CD4-positive, alpha-beta T cell treated with Interleukin-4 for 1 hour (primary cell): ENCODE results near the gene OPTC.
"Not testable (repeated sequence)": the region's sequence is repeated elsewhere in the genome, so short reads cannot be mapped to it uniquely, and the experiment has no call there.

Experiments used
- DNase-seq, 2 donors: peaks; one replicate each; pipeline ENCODE4 v3.0.0-alpha.2; 2020 to 2022

OPTC gene

GRCh38 chr1:203465948-203466347 is 28.0 kb upstream of the OPTC start:
- no peak for DNase-seq

GRCh38 chr1:203466906-203467549 is 26.9 kb upstream of the OPTC start:
- DNase-seq = not testable (repeated sequence)

GRCh38 chr1:203467550-203467921 is 26.4 kb upstream of the OPTC start:
- no peak for DNase-seq

- DNase-seq = no peak
These were observed 25.6 kb upstream of the OPTC start for GRCh38 chr1:203468326-203468725.

DNA sequence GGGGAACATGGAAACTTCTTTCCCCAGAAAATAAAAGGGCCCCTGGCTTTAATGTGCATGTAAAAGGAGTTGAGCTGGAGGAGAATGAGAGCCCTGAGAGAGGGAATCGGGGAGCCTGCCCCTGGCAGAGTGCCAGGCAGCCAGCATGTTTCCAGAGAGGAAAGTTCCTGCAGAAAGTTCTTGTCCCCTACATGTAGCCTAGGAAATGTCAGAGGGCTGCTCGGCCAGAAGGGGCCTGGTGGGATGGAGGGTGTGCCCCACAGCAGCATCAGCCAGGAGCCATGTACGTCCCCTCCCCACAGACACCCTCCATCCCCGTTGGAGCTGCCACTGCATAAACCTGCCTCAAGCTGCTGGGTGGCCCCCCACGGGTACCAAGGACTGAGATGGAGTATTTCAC is 23.7 kb upstream of the OPTC start:
- DNase-seq = no peak

- no peak for DNase-seq
These were observed 22.1 kb upstream of the OPTC start for GRCh38 chr1:203471841-203472240.

DNA sequence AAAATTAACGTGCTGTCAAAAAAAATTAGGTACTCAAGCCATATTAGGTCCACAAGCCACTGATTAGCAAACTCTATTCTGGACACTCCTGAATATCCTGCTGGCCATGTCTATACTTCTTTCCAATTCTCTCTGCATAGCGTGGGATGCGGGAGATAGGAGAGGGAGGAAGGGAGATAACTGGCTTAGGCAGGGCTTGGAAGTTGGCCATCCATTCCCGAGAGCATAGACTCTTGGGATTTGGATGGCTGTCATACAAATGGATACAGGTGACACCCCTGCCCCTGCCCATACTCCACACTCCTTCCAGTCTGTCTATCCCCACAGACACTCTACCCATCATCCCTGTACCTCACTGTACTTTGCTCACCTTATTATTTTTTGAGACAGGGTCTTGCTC is 20.7 kb upstream of the OPTC start:
- no peak for DNase-seq

DNA sequence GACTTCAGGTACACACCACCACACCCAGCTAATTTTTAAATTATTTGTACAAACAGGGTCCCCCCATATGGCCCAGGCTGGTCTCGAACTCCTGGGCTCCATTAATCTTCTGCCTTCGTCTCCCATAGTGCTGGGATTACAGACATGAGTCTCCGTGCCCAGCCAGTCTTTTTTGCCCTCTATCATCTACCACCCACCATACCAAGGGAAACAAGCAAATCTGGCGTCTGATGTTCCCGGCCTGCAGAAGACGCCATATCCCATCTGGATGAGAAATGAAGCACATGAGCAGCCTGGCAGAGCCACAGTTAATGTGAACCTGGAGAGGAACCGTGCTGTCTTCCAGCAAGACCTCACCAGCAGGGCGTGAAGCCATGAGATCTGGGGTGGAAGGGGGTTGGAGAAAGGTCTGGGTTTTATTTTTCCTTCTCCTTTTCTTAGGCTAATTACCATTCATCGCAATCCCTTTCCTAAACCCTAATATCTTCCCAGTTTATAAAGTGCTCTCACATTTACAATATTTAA is 20.1 kb upstream of the OPTC start:
- DNase-seq = no peak

GRCh38 chr1:203475012-203475981 is 18.7 kb upstream of the OPTC start, which contains the start of gene PRELP:
PRELP (plus strand) TSS chr1:203475806; CDS start chr1:203483185, 7,379 bp downstream.
- DNase-seq = no peak

GRCh38 chr1:203476216-203476814 is 17.6 kb upstream of the OPTC start:
- DNase-seq = no peak

DNA sequence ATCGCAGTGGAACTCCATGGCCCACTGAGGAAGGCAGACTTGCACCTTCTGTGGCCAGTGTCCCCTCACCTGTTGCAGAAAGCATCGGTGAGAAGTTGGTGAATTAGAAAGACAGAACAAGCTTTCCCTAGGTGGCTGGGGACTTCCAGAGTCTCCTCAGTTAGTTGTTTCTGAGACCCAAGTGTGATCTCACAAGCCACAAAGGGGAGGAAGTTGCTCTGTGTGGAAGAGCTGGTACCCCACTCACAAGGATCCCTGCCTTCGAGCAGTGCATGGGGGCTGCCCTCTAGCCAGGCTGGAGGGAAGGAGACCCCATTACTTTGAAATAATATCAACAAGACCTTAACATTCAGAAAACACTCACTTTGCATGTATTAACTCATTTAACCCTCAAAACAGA is 16.2 kb upstream of the OPTC start:
- no peak for DNase-seq

DNA sequence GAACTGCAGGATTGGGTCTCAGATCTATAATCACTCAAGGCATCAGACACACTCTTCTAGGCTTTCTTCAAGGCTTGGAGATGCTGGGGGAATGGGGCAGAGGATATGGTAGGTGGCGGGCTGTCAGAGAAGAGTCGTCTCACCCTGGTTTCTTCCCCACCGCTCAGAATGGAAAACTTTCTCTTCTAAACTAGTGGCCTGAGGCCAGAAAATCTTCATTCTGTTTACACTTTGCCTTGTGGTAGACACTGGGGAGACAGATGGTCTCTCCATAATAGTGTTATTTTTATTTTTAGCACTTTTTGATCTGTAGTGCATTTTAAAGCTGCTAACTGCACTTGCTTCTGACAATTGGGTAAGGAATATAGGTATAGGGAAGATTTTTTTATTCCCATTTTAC is 15.7 kb upstream of the OPTC start:
- DNase-seq = no peak

GRCh38 chr1:203478986-203479385 is 15.0 kb upstream of the OPTC start:
- no peak for DNase-seq

DNA sequence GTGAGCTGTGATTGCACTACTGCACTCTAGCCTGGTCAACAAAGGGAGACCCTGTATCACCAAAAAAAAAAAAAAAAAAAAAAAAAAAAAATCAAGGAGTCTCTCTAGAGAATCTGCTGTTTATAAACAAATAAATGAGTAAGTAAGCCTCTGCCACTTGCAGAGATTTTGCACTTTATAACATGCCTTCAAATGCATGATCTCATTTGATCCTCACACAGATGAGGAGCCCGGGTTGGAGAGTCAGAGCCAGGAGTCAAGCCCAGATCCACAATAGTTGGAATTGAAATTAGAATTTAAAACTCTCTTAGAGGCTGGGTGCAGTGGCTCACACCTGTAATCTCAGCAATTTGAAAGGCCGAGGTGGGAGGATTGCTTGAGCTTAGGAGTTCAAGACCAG is 14.3 kb upstream of the OPTC start:
- no peak for DNase-seq

GRCh38 chr1:203480084-203480483 is 13.9 kb upstream of the OPTC start:
- DNase-seq = no peak

DNA sequence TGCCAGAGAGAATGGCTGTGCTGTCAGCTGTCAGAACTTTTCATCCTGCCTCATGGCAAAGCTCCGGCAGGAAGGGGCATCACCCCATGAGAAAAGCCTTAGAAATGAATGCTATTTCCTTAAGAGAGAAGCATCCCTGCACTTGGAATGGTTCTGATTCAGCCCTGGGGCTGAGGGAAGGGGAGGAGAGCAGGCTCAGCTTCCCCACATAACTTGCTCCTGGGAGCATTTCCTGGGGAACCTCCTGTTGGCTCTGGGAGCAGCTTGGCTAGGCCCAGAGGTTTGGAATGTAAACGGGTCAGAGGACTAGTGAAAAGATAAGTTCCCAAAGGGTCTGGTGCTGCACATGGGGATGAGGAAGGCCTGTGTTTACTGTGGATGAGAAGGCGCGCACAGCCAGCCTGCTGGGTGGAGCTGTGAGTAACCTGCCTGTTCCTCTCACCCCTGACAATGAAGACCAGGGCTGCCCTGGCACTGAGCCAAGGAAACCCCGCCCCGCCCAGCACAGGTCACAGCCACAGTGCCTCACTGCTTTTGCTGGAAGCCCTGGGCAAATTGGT is 13.3 kb upstream of the OPTC start:
- peak; percentile 46 to 57 for DNase-seq

GRCh38 chr1:203481196-203481595 is 12.8 kb upstream of the OPTC start:
- DNase-seq = no peak

DNA sequence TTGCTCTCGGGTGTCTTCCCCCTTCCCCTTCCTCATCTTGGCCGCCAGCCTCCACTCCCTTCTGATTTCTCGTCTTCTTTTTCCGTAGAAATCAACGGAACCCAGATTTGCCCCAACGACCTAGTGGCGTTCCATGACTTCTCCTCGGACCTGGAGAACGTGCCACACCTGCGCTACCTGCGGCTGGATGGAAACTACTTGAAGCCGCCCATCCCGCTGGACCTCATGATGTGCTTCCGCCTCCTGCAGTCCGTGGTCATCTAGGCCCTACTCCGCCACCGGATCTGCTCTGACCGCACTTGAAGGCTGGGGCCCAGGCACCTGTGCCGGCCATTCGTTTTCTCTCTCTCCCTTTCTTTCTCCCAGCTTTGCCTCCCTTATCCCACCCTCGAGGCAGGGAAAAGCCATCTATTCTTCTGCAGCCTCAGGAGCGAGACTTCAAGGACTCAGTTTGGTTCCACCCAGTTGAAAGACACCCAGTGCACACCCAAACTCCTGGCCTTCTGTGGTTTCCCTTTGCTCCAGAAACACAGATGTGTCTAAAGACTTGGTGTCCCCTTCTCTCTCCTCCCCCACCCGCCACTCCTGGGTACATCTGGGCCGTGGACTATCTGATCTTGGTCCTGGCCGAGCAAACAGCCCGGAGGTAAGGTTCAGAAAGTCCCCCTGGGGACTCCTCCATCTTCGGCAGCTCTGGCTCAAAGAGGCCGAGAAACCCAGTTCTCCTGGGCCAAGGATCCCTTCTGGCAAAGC is 7.2 kb upstream of the OPTC start:
- no peak for DNase-seq

GRCh38 chr1:203488539-203488938 is 5.4 kb upstream of the OPTC start:
- no peak for DNase-seq

- no peak for DNase-seq
These were observed 3.3 kb upstream of the OPTC start for GRCh38 chr1:203490607-203491006.

DNA sequence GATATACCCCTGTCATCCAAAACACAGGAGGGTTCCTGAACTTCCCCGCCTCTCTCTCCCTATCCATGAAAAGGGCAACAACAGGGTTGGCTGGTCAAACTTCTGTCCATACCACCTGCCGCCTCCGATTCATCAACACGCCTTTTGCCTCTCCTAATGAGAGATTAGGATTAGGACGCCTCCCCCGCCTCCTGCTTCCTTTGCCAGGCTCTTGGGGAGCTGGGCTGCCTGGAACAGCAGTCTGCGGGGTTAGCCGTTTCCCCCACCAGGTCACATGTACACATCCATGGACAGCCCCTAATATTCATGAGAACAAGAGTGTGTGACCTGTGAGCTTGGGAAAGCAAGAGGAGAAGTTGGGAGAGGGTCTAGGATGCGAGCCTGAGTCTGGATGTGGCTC is 2.3 kb upstream of the OPTC start:
- no peak for DNase-seq

DNA sequence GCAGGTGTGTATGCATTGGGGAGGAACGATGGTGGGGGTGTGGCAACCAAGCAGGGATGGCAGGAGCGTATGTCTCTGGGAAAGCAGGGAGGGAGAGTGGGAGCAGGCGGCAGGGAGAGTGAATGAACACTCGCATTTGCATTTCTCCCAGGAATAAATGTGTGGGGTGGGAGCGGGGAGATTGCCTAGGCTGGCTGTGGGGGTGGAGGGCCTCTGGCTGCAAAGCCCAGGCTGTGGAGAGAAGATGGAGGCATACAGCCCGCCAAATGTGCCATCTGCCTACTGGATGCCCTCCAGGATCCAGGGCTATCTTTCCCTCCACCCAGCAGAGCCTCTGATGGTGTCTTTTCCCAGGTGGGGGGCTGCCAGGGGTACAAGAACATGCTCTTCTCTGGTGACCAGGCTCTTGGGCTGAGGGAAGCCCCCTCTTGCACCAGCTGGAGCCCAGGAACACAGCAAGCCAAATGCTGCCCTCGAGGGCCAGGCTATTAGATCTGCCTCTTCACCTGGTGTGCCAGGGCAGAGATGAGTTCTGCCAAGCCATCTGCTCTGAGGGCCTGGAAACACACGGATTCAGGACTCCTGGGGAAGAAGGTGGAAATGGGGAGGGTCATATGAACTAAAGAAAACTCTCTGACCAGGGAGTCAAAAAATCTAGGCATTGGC is 1.7 kb upstream of the OPTC start:
- no peak for DNase-seq
